ENCODE results near the gene LPIN3.

The LPIN3 gene

GRCh38 chr20:41407607-41408006 lies 67.0 kb downstream of the LPIN3 start:
- Histone ChIP-seq H3K4me3 (ENCODE audit: low read length) (no peak overlapping the region), H3K9ac (ENCODE audit: low read depth, low read length) (no peak overlapping the region), H3K9me3 (ENCODE audit: insufficient read depth, low read depth, low read length) (no peaks in the 10 kb centered on the region), H3K27ac (ENCODE audit: low read length) (no peak overlapping the region), H3K27me3 (ENCODE audit: insufficient read depth, low read length) (no peaks in the 10 kb centered on the region), H3K36me3 (ENCODE audit: insufficient read depth, low read depth, low read length) (peaks cover 95% of the 10 kb centered on the region), H3K4me1 (ENCODE audit: insufficient read depth, low read length) (no peaks in the 10 kb centered on the region)

- no peaks in the 10 kb centered on the region for H3K9me3 ChIP-seq (ENCODE audit: insufficient read depth, low read depth, low read length)
- H3K4me3 ChIP-seq (ENCODE audit: low read length): no peak overlapping the region
- H3K36me3 ChIP-seq (ENCODE audit: insufficient read depth, low read depth, low read length): peaks cover 99% of the 10 kb centered on the region
- no peak overlapping the region for H3K9ac ChIP-seq (ENCODE audit: low read depth, low read length)
- H3K4me1 ChIP-seq (ENCODE audit: insufficient read depth, low read length): no peaks in the 10 kb centered on the region
- H3K27me3 ChIP-seq (ENCODE audit: insufficient read depth, low read length): no peaks in the 10 kb centered on the region
- no peak overlapping the region for H3K27ac ChIP-seq (ENCODE audit: low read length)
Measured at GRCh38 chr20:41408156-41408794, 67.7 kb downstream of the LPIN3 start.

GRCh38 chr20:41408986-41409385 lies 68.4 kb downstream of the LPIN3 start:
- Histone ChIP-seq H3K4me3 (ENCODE audit: low read length) (no peak overlapping the region), H3K36me3 (ENCODE audit: insufficient read depth, low read depth, low read length) (peaks cover 99% of the 10 kb centered on the region), H3K9me3 (ENCODE audit: insufficient read depth, low read depth, low read length) (no peaks in the 10 kb centered on the region), H3K9ac (ENCODE audit: low read depth, low read length) (no peak overlapping the region), H3K27me3 (ENCODE audit: insufficient read depth, low read length) (no peaks in the 10 kb centered on the region), H3K4me1 (ENCODE audit: insufficient read depth, low read length) (no peaks in the 10 kb centered on the region), H3K27ac (ENCODE audit: low read length) (no peak overlapping the region)

Measured in iPS-20b (cell line).